GM21526 (cell line): ENCODE measurements around the gene RNF34.

Experiments
- ATAC-seq: cut with Tn5 transposase; IDR thresholded peaks from one replicate; pipeline ENCODE4 v1.9.1; 2021; ENCODE audit warnings: moderate library complexity; ENCODE audit not compliant: unreplicated experiment, low FRiP score

The RNF34 gene

GRCh38 chr12:121461048-121461447 is 61.1 kb downstream of the RNF34 start:
- ATAC-seq = no peak

- no peak for ATAC-seq
Observed at GRCh38 chr12:121464331-121464730, 64.4 kb downstream of the RNF34 start.

GRCh38 chr12:121465921-121466793 is 66.2 kb downstream of the RNF34 start:
- ATAC-seq = no peak

- peak; percentile 88 for ATAC-seq
Observed at GRCh38 chr12:121466794-121467637, 67.1 kb downstream of the RNF34 start.

- peak; percentile 12 for ATAC-seq
Observed at GRCh38 chr12:121467638-121468498, 68.0 kb downstream of the RNF34 start.

- ATAC-seq = no peak
Observed at GRCh38 chr12:121468499-121468801, 68.5 kb downstream of the RNF34 start.

GRCh38 chr12:121470751-121471150 is 70.8 kb downstream of the RNF34 start:
- ATAC-seq = no peak

- ATAC-seq = no peak
Observed at GRCh38 chr12:121472150-121472905, 72.4 kb downstream of the RNF34 start.
